Liver (tissue), 9 donors: ENCODE results near the gene AP3B1. TPM values are rescaled to one million over a fixed set of nuclear protein-coding genes. Genes with fewer than 3 reads are reported as not detected.
A peak's percentile ranks its signal among the peaks of the same experiment; 100 is the strongest.

ENCODE experiments used
- DNase-seq: peaks from one replicate; pipeline ENCODE4 v3.0.0-alpha.2; 2017; ENCODE audit warnings: low spot score
- H3K27ac ChIP-seq, 2 donors: one replicate each; pipeline ENCODE4 v1.7.0; 2013; ENCODE audit warnings: inconsistent platforms in 2 of 2, low read length in 2 of 2, control low read depth in 1 of 2, low read depth in 1 of 2, mild to moderate bottlenecking in 1 of 2
- H3K27me3 ChIP-seq, 4 donors: one replicate each; pipeline versions ENCODE4 v1.6.1 to v1.7.0; 2013; ENCODE audit warnings: low read length in 3 of 4, inconsistent platforms in 1 of 4, mild to moderate bottlenecking in 1 of 4, moderate library complexity in 1 of 4; ENCODE audit not compliant: control insufficient read depth in 4 of 4, insufficient read depth in 4 of 4
- H3K36me3 ChIP-seq, 4 donors: one replicate each; pipeline versions ENCODE4 v1.6.1 to v1.7.0; 2013; ENCODE audit warnings: low read length in 3 of 4, mild to moderate bottlenecking in 3 of 4, low read depth in 1 of 4, moderate library complexity in 1 of 4; ENCODE audit not compliant: control insufficient read depth in 4 of 4, insufficient read depth in 3 of 4
- H3K4me1 ChIP-seq, 4 donors: one replicate each; pipeline versions ENCODE4 v1.6.1 to v1.7.0; 2013; ENCODE audit warnings: low read length in 3 of 4, mild to moderate bottlenecking in 3 of 4, moderate library complexity in 1 of 4; ENCODE audit not compliant: control insufficient read depth in 4 of 4, insufficient read depth in 4 of 4
- H3K4me3 ChIP-seq, 3 donors: one replicate each; pipeline versions ENCODE4 v1.6.1 to v1.7.0; 2013; ENCODE audit warnings: low read length in 3 of 3, control low read depth in 1 of 3, low read depth in 1 of 3, mild to moderate bottlenecking in 1 of 3
- H3K9ac ChIP-seq, 2 donors: one replicate each; pipeline ENCODE4 v1.7.0; 2013; ENCODE audit warnings: low read length in 2 of 2, mild to moderate bottlenecking in 2 of 2, moderate library complexity in 2 of 2, control low read depth in 1 of 2, low read depth in 1 of 2
- H3K9me3 ChIP-seq, 4 donors: one replicate each; pipeline versions ENCODE4 v1.6.1 to v1.7.0; 2013; ENCODE audit warnings: low read length in 3 of 4; ENCODE audit not compliant: control insufficient read depth in 4 of 4
- CTCF ChIP-seq: fragments of 150-350 bp; IDR thresholded peaks from 2 replicates; pipeline ENCODE4 v1.5.1; 2017; ENCODE audit warnings: improper control_type of control experiment, low read depth, low read length; ENCODE audit not compliant: missing input control
- EGR1 ChIP-seq, 2 donors: IDR thresholded peaks; 2 replicates each; pipeline ENCODE4 v1.6.1; 2016 to 2018; ENCODE audit warnings: antibody characterized with exemption in 2 of 2, low read depth in 2 of 2
- FOXA1 ChIP-seq: IDR thresholded peaks from 2 replicates; pipeline ENCODE4 v1.6.1; 2016; ENCODE audit warnings: antibody characterized with exemption
- FOXA2 ChIP-seq: IDR thresholded peaks from 2 replicates; pipeline ENCODE4 v1.6.1; 2016; ENCODE audit warnings: antibody characterized with exemption
- GABPA ChIP-seq, 2 donors: IDR thresholded peaks in 1 of 2; conservative IDR thresholded peaks in 1 of 2; 2 replicates each; pipeline ENCODE4 v1.6.1; 2016; ENCODE audit warnings: antibody characterized with exemption in 2 of 2, mild to moderate bottlenecking in 1 of 2, moderate library complexity in 1 of 2
- HNF4A ChIP-seq, 2 donors: conservative IDR thresholded peaks; 2 replicates each; pipeline ENCODE4 v1.6.1; 2016; ENCODE audit warnings: antibody characterized with exemption in 2 of 2, mild to moderate bottlenecking in 2 of 2
- HNF4G ChIP-seq: IDR thresholded peaks from 2 replicates; pipeline ENCODE4 v1.6.1; 2016; ENCODE audit warnings: antibody characterized with exemption
- MAX ChIP-seq: IDR thresholded peaks from 2 replicates; pipeline ENCODE4 v1.6.1; 2016; ENCODE audit warnings: antibody characterized with exemption
- NR2F2 ChIP-seq: IDR thresholded peaks from 2 replicates; pipeline ENCODE4 v1.6.1; 2016; ENCODE audit warnings: antibody characterized with exemption
- RAD21 ChIP-seq, 2 donors: IDR thresholded peaks; 2 replicates each; pipeline ENCODE4 v1.6.1; 2016; ENCODE audit warnings: antibody characterized with exemption in 2 of 2, mild to moderate bottlenecking in 2 of 2
- REST ChIP-seq: IDR thresholded peaks from 2 replicates; pipeline ENCODE4 v1.6.1; 2016; ENCODE audit warnings: antibody characterized with exemption, mild to moderate bottlenecking
- RXRA ChIP-seq, 2 donors: IDR thresholded peaks; 2 replicates each; pipeline ENCODE4 v1.6.1; 2017 to 2018; ENCODE audit warnings: antibody characterized with exemption in 2 of 2, mild to moderate bottlenecking in 1 of 2
- SP1 ChIP-seq: IDR thresholded peaks from 2 replicates; pipeline ENCODE4 v1.6.1; 2018; ENCODE audit warnings: antibody characterized with exemption, mild to moderate bottlenecking
- TAF1 ChIP-seq: conservative IDR thresholded peaks from 2 replicates; pipeline ENCODE4 v1.6.1; 2016; ENCODE audit warnings: antibody characterized with exemption, mild to moderate bottlenecking
- YY1 ChIP-seq: IDR thresholded peaks from 2 replicates; pipeline ENCODE4 v1.6.1; 2016; ENCODE audit warnings: antibody characterized with exemption, mild to moderate bottlenecking
- WGBS: extraction: QIAGEN DNeasy Blood & Tissue Kit; methylation state at CpG from one replicate; pipeline ENCODE4 v1.1.7; 2013; 5-methylcytosine and 5-hydroxymethylcytosine counted together
- polyA plus RNA-seq, 2 donors: library from polyadenylated mRNA; stranded (reverse) in 1 of 2; unstranded in 1 of 2; fragments of 200-250 nt in 1 of 2; fragments of >200 nt in 1 of 2; fragmentation: Nextera tagmentation in 1 of 2; extraction: Ambion mirVana in 1 of 2; gene quantifications; one replicate each; pipeline versions ENCODE4 v1.2.1 to v1.2.3, GENCODE V29; 2013 to 2015
- total RNA-seq, 2 donors: library from RNA; depleted of rRNA; stranded (reverse); fragments of >200 nt; gene quantifications; one replicate each; pipeline ENCODE4 v1.2.3, GENCODE V29; 2014
- TF ChIP-seq, protein P1 (sequence below): IDR thresholded peaks from 2 replicates; pipeline ENCODE4 v1.6.1; 2016; ENCODE audit warnings: antibody characterized with exemption
- donor health status: healthy.
- donor health status: healthy.
- donor health status: healthy.
- donor health status: healthy.
- donor health status: healthy.

Gene AP3B1
- total and polyA plus RNA-seq, 4 donors: 8.2 to 23.1 (median 14.4) TPM

DNA sequence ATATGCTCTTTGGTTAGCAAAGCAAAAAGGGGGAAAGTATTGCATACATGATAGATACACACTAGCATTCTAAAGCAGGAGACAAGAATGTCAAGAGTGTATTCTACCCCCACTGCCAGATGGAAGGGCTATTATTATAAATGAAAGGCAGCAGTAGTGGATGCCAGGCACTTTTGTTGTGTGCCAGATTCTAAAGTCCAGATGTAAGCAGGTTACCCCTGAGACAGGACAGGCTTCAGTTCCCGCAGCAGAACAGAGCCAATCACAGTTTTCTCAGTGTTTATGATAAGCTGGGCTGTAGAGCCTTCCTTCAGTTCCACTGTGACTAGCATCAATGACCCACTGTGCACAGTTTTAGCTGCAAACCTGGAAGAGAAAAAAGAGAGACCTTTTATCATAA lies 291.8 kb downstream of the AP3B1 start:
- WGBS: 39% methylated on average over 1 of the region's 1 CpG
- peaks cover 0 to 18% (median 16%) of the 10 kb centered on the region in 4 donors for H3K4me1 ChIP-seq

More for the DNA sequence above, 291.8 kb downstream of the AP3B1 start:
- no peaks in the 10 kb centered on the region for H3K9me3 ChIP-seq
- no peak for DNase-seq
- H3K9ac ChIP-seq: no peak overlapping the region
- no peaks in the 10 kb centered on the region for H3K27me3 ChIP-seq
- H3K4me3 ChIP-seq: no peak overlapping the region
- TF ChIP-seq TAF1 (no peak), HNF4A (conservative IDR thresholded peaks at IDR 0.05) (peak; percentile 57 to 59), YY1 (no peak), SP1 (no peak), RXRA (IDR thresholded peaks at IDR 0.05) (no peak), FOXA1 (no peak), GABPA (IDR thresholded peaks at IDR 0.05 in 1 of 2, conservative IDR thresholded peaks at IDR 0.05 in 1 of 2) (no peak), REST (no peak), MAX (no peak), EGR1 (IDR thresholded peaks at IDR 0.05; ENCODE audit: low read depth in 2 of 2) (no peak), CTCF (no peak), FOXA2 (no peak), RAD21 (IDR thresholded peaks at IDR 0.05) (no peak), HNF4G (peak; percentile 47), NR2F2 (no peak)
- TF ChIP-seq, protein P1, sequence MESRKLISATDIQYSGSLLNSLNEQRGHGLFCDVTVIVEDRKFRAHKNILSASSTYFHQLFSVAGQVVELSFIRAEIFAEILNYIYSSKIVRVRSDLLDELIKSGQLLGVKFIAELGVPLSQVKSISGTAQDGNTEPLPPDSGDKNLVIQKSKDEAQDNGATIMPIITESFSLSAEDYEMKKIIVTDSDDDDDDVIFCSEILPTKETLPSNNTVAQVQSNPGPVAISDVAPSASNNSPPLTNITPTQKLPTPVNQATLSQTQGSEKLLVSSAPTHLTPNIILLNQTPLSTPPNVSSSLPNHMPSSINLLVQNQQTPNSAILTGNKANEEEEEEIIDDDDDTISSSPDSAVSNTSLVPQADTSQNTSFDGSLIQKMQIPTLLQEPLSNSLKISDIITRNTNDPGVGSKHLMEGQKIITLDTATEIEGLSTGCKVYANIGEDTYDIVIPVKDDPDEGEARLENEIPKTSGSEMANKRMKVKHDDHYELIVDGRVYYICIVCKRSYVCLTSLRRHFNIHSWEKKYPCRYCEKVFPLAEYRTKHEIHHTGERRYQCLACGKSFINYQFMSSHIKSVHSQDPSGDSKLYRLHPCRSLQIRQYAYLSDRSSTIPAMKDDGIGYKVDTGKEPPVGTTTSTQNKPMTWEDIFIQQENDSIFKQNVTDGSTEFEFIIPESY: no peak
- no peaks in the 10 kb centered on the region for H3K36me3 ChIP-seq
- no peak overlapping the region for H3K27ac ChIP-seq
